Prostate gland (tissue), 2 donors: ENCODE data around the gene PSAT1.

Source experiments
- CTCF ChIP-seq, 4 experiments: fragments of 200-600 bp in 2 of 4; fragments of 450-650 bp in 2 of 4; sonication (generic) in 2 of 4; IDR thresholded peaks; 1 replicate in 3 of 4; 2 replicates in 1 of 4; pipeline ENCODE4 v1.5.1; 2016 to 2019; ENCODE audit warnings: antibody characterized with exemption in 4 of 4, mild to moderate bottlenecking in 2 of 4, moderate library complexity in 2 of 4
- POLR2AphosphoS5 ChIP-seq: sonication (generic); formaldehyde crosslinking; IDR thresholded peaks from one replicate; pipeline ENCODE4 v1.6.1; 2017; ENCODE audit warnings: antibody characterized with exemption

GRCh38 chr9:78273761-78274160, 23.2 kb upstream of the PSAT1 start:
- no peak for TF ChIP-seq CTCF (IDR thresholded peaks at IDR 0.05)
- no peak for TF ChIP-seq POLR2AphosphoS5
